Retinal pigment epithelial cell (primary cell): ENCODE data around the gene COX4I1.

Experiments
- DNase-seq: peaks from one replicate; pipeline ENCODE4 v3.0.0-alpha.2; 2010; ENCODE audit warnings: low read depth
- H3K4me3 ChIP-seq: 2 replicates; pipeline ENCODE4 v1.5.1; 2011; ENCODE audit warnings: mild to moderate bottlenecking, low read length, control low read depth, moderate library complexity
- TF ChIP-seq, protein P1 (sequence below): conservative IDR thresholded peaks from 2 replicates; pipeline ENCODE4 v1.5.1; 2011; ENCODE audit warnings: low read depth, low read length, control low read depth, inconsistent platforms

Gene COX4I1

DNA sequence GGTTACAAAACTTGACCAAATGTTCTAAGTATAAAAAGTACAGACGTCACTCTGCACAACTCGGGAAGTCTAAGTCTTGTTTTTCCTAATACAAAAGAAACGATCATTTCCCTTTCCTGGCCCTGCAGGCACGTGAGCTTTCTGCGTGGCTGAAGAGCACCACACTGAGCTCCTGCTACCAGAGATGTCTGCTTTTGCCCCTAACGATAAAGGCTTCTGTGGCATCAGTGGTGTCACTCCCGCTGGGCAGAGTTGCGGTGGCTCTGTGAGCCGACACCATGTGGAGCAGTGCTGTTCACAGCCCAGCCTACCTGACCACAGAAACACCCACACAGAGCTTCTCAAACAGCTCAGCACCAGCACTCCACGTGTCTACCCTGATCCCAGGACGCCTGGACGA lies 20.6 kb upstream of the COX4I1 start:
- DNase-seq = no peak
- H3K4me3 ChIP-seq = no peak overlapping the region
- TF ChIP-seq, protein P1, sequence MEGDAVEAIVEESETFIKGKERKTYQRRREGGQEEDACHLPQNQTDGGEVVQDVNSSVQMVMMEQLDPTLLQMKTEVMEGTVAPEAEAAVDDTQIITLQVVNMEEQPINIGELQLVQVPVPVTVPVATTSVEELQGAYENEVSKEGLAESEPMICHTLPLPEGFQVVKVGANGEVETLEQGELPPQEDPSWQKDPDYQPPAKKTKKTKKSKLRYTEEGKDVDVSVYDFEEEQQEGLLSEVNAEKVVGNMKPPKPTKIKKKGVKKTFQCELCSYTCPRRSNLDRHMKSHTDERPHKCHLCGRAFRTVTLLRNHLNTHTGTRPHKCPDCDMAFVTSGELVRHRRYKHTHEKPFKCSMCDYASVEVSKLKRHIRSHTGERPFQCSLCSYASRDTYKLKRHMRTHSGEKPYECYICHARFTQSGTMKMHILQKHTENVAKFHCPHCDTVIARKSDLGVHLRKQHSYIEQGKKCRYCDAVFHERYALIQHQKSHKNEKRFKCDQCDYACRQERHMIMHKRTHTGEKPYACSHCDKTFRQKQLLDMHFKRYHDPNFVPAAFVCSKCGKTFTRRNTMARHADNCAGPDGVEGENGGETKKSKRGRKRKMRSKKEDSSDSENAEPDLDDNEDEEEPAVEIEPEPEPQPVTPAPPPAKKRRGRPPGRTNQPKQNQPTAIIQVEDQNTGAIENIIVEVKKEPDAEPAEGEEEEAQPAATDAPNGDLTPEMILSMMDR = no peak

DNA sequence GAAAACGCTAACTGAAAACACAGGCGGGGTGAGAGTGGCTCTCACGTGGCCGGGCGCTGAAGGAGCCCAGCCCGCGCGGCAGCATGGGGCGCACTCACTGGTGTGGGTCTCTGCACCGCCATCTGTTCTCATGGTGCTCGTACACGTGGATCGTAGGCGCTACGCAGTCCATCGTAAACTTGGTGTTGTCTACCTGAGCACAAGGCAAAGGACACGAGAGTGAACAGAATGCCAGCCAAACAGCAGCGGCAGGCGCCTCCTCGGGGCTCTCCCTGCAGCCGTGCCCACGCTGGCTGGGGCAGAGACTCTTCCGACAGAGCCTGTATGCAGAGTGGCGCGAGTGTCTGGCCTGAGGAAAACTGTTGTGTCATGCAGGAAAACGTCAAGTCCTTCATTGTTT lies 19.2 kb upstream of the COX4I1 start:
- H3K4me3 ChIP-seq = no peak overlapping the region
- no peak for DNase-seq
- TF ChIP-seq, protein P1 = no peak

DNA sequence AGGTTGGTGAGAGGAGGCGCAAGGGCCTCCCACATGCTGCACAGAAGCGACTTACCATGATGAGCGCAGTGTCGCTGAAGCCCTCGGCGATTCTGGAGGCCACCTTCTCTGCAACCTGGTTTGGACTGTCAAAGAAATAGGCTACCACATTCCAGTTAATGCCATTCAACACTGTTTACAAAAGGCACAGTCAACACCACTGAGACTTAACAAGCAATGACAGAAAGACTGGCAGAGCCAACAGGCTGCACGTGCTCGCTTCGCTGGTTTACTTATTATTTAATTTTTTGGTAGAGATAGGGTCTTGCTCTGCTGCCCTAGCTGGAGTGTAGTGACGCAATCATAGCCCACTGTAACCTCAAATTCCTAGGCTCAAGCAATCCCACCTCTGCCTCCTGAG lies 18.3 kb upstream of the COX4I1 start:
- H3K4me3 ChIP-seq = no peak overlapping the region
- TF ChIP-seq, protein P1 = no peak
- no peak for DNase-seq

DNA sequence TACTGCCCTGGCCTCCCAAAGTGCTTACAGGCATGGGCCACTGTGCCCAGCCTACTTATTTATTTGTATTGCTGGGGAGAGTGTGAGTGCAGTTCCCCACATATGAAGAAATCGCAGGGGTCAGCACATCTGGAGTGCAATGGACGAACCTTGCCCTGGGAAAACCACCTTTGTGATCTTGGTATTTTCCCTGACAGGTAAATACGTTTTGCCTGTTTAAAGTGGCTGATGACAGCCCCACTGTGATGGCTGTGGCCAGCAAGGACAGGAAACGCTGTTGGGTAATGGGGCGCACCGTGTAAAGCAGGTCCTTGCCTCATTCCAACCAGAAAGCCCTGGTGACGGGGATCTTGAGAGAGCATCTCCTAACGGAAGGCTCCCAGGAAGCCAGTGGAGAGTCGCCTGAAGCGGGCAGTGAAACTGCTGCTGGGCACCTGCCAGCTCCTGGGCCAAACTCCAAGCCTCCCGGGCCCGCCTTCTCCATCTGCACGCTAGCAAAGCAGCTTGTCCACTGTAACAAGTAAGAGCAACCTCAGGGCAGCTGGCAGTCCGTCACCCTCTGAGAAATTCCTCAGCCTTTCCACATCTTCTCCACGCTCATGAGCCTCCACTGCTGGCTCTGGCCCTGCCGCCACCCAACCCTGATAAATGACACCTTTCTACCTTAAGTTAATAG lies 17.7 kb upstream of the COX4I1 start:
- TF ChIP-seq, protein P1 = no peak
- DNase-seq = no peak
- no peak overlapping the region for H3K4me3 ChIP-seq

DNA sequence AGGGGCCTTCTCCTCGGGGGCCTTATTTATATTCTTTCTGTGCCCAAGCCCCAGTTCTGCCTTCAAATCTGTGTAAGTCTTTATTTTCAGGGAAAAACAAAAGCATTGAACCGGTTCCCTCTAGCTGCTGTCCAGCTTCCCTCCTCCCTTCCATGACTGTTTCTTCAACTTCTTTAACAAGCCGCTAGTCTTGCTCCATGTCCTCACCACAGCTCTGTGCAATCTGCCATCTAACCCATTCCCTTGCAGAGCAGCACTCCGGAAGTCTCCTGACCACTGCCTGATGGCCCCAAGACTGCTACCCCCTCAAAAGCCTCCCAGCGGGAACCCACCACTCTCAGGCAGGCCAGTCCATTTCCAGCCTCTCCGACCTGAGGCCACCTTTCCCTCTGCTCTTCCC lies 17.0 kb upstream of the COX4I1 start:
- H3K4me3 ChIP-seq = no peak overlapping the region
- DNase-seq = no peak
- TF ChIP-seq, protein P1 = no peak

DNA sequence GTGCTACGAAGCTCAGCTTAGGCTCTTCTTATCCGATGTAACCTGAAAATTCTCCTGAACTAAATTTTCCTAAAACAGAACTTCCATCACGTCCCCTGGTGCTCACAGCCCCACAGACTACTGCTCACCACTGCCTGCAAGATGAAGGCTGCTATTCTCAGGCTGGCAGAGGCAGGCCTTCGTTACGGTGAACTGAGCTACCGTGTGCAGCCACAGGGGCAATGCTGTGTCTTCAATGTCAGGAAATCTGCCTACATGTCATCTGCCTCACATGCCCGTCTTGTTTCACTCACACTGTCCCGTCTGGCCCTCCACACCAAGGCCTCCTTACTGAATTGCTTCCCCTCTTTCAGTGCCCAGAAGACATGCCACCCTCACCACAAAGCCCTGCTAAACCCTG lies 16.1 kb upstream of the COX4I1 start:
- DNase-seq = no peak
- TF ChIP-seq, protein P1 = no peak
- no peak overlapping the region for H3K4me3 ChIP-seq

DNA sequence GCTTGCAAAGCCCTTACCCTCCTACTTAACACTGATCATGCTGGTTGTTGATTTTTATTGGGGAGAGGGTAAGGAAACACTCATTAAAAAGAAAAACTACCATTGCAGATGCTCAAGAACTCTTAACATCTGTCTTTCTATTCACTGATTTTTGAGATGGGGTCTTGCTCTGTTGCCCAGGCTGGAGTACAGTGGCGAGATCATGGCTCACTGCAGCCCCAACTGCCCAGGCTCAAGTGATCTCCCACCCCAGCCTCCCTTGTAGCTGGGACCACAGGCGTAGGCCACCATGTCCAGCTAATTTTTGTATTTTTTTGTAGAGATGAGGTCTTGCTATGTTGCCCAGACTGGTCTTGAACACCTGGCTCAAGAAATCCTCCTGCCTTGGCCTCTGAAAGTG lies 14.7 kb upstream of the COX4I1 start:
- TF ChIP-seq, protein P1 = no peak
- no peak for DNase-seq
- no peak overlapping the region for H3K4me3 ChIP-seq
